SKM-1 (cell line): Measurements from ENCODE around the gene SEM1.
"Not testable (repeated sequence)": the region's sequence is repeated elsewhere in the genome, so short reads cannot be mapped to it uniquely, and the experiment has no call there.

Experiments
- DNase-seq: peaks from one replicate; lab custom pipeline; 2025; ENCODE audit not compliant: unreplicated experiment; lab: John Stamatoyannopoulos, UW

Gene SEM1

DNA sequence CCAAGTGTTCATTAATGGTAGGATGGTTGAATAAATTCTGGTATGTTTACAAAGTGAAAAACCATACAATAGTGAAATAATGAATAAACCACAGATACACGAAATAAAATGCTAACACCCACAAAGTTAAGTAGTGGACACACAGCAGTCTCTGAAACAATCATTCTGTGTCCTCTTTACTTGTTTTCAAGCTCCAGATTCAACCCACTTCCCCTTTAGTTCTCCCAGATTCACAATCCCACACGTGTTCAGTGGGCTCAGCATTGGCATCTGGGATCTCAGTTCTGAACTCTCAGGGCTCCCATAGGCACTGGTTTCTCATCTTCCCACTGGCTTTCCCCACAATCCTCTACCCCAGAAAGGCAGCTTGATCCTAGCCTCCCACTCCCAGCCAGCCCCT is 44.9 kb downstream of the SEM1 start:
- no peak for DNase-seq

DNA sequence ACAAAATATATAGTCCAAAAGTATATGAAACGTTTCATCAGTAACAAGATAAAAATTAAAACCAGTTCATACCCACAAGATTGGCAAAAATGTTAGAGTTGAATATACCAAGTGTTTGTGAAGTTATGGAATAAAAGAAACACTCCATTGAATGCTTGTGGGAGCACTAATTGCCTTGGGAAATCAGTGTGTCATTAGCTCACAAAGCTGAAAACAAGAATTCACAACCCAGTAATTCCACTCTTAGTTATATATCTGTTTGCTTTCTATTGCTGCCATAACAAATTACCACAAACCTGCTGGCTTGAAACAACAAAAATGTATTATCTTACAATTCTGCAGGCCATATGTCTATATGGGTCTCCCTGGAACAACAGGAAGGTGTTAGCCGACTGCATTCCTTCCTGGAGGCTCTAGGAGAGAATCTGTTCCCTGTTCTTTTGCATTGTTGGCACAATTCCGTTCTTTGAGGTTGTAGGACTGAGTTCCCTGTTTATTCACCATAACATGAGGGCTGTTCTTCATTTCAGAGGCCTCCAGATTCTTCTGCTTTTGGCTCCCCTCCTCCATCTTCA is 45.7 kb downstream of the SEM1 start:
- DNase-seq: no peak

DNA sequence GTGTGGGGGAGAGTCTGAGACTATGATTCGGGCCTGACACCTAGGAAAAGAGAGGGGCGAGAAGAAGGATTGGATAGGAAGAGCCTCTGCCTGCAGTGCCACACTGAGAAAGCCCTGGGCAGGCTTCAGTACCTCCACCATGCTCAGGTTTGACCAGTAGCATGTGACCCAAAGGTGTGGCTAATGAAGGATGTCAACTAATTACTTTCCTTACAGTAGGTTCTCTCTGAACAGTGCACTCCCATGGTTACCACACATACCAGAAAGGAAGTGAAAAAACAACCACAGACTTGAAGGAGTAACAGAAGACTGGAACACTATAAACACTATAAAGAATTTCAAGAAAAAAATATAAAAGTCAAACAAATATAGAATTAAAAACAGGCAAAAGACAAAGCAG is 46.2 kb downstream of the SEM1 start:
- DNase-seq: no peak

DNA sequence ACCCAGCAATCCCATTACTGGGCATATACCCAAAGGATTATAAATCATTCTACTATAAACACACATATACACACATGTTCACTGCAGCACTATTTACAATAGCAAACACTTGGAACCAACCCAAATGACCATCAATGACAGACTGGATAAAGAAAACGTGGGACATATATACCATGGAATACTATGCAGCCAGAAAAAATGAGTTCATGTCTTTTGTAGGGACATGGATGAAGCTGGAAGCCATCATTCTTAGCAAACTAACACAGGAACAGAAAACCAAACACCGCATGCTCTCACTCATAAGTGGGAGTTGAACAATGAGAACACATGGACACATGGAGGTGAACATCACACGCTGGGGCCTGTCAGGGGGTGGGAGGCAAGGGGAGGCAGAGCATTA is 47.5 kb downstream of the SEM1 start:
- DNase-seq: not testable (repeated sequence)

DNA sequence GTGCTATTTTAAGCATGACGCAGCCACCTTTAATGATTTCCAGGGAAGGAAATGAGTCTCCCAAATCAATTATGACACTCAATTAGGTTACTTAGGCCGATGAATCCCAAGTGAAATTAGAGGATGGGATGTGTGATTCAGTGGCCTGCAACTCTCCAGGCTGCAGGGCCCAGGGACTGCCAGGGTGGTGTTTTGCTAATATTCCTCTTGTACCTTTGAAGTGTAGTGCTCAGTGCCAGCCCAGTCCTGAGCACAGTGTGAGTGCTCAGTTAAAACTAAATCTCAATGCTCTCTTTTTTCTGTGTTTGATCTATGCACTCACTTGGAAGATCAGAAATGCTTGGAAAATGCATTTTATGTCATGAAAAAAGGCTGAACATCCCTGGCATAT is 51.6 kb downstream of the SEM1 start:
- DNase-seq: no peak

DNA sequence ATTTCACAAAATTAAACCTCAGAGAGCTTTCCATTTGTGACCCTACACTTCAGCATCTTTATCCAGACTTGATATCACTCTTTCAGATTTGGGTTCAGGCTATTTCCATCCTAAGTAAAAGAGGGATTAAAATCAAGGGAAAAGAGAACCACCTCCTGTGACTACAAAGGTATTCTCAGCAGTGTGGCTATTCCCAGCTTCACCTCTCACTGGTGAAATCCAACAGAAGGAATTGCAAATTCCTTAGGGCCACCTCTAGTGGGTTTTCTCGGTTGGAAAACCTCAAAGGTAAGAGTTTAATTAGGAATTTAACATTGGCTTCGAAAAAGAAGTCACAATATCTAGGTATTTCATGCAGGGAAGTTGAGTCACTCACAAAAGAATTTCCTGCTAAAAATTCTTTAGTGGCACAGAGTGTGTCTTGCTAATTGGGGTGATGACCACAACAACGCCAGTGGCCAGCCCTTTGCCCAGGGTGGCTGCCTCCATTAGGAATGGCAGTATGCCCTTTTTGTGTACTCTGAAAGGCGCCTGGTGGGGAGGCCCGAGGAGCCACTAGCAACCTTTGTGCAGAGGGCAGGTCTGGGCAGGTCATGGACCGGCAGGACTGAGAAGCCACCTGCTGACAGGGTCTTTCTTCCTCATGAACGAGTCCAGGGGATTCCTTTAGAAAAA is 52.2 kb downstream of the SEM1 start:
- no peak for DNase-seq

DNA sequence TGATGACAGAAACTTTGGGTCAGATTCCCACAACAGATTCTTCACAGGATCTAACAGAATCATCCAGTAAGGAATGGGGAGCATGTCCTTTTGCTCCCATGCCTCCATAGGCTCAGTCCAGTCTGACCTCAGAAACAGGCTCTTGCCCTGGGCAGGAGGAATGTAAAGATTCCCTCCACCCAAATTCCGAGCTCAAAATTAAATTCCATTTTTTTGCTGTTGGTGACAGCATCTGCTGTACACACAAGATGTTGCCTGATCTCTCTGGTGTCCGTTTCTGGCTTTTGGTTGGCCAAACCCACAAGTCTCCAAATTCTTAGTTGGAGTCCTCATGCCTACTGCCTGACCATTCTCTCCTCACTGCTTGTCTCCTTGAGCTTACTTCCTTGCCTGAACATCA is 53.7 kb downstream of the SEM1 start:
- DNase-seq: no peak

DNA sequence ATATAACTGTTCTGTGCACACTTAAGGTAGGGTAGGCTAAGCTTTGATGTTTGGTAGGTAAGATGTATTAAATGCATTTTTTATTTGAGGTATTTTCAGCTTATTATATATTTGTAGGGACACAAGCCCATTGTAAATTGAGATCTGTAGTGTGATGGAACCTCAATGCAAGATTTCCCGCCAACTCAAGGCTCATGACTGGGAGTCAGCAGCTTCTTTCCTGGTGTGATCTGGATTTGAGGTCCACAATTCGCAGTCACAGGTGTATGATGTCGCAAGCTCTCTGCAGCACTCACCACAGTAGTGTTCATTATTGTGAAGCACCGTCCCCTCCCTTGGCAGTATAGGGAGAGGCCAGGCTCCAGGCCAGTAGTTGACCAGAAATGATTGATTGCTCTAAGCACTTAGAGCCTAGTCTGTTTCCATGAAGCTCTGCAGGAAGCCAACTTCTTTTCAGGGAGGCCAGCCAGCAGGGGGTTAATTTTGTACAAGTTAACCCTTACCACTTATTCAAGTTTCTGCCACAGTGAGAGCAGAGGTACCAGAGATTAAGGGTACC is 54.9 kb downstream of the SEM1 start:
- DNase-seq: no peak

DNA sequence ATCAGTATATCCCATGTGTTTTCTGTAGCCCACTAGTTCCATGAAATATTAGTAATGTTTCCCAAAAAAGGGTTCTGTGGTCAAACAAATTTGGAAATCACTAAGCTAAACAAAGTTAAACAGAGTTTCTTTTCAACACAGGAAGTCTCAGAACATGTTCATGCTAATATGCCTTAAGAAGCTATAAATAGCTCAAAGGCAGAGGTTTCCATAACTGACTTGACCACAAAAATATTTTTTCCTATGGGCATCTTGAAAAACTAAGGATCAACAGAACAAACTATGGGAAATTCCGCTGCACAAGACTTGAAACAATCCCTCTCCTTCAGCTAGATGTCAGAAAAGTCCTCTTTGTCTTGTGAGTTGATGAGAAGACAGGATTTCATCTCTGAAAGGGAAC is 59.7 kb downstream of the SEM1 start:
- DNase-seq: no peak

DNA sequence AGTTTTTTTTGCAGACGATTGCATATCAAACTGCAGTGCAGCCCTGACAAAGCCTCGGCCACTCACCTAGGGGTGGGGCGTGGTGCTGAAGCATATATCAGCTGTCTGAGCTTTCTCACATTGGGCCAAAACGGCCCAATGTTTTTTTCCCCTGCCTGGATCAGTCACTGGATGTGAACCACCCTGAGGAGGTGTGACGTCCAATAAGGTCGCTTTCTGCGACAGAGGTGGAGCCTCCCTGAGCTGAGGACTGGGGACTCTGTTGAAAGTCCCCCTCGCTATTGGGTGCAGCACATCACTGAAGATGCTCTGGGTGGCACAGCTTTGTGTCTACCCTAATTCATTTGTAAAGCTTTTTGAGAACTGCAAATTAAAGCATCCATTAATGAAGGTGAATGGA is 60.9 kb downstream of the SEM1 start:
- DNase-seq: no peak

DNA sequence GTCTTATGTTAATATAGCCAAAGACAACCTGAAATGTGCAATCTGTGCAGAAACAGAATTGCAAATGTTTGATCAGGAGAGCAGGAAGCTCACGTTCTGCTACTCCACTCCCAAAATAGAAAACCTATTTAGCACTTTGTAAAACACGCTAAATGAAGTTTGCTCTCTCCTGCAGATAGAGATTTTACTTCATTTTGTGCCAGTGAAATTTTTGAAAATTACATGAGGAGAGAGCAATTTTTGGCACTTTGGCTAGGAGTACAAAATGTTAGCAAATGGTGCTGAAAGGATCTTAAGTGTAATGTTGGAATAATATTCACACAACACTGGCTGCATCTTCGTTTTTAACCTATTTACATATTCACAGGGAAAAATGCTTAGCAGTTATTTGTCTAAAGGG is 61.9 kb downstream of the SEM1 start:
- DNase-seq: no peak

DNA sequence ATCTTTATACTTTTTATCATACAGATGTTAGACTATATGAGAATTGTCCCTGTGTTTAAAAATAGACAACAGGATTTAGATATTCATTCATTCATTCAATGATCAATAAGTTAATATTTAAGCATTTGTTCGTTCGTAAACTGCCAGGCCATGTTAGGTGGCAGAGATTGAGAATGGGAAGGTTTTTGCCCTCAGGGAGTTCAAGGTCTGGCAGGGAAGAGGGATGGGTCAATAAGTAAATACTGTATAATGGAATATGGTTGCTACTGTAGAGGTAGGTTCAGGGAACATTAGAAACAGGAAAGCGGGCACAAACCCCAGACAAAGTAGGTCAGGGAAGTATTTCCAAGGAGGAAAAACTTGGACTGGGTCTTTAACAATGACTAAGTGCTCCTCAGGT is 64.6 kb downstream of the SEM1 start:
- DNase-seq: no peak

DNA sequence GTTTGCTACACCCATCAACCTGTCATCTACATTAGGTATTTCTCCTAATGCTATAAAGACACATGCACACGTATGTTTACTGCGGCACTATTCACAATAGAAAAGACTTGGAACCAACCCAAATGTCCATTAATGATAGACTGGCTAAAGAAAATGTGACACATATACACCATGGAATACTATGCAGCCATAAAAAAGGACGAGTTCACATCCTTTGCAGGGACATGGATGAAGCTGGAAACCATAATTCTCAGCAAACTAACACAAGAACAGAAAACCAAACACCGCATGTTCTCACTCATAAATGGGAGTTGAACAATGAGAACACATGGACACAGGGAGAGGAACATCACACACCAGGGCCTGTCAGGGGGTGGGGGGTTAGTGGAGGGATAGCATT is 66.2 kb downstream of the SEM1 start:
- not testable (repeated sequence) for DNase-seq

DNA sequence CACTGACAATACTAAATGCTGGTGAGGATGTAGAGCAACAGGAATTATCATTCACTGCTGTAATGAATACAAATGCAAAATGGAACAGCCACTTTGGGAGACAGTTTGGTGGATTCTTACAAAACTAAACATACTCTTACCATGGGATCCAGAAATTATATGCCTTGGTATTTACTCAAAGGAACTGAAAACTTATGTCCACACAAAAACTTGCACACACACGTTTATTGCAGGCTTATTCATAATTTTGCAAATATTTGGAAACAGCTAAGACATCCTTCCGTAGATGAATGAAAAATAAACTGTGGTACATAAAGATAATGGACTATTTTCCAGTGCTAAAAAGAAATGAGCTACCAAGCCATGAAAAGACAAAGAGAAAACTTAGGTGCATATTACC is 69.6 kb downstream of the SEM1 start:
- DNase-seq: no peak
